H1 (cell line): Measurements from ENCODE around the gene PKD1. TPM values are rescaled to one million over a fixed set of nuclear protein-coding genes. Genes with fewer than 3 reads are reported as not detected.

Experiments used
- ASH2L ChIP-seq: fragments of 200-600, 300-600 bp; sonication (generic); IDR thresholded peaks from one replicate; pipeline ENCODE4 v1.7.1; 2017; ENCODE audit warnings: low read length
- BACH1 ChIP-seq: IDR thresholded peaks from 2 replicates; pipeline ENCODE4 v1.6.1; 2012; ENCODE audit warnings: low read length, improper control_type of control experiment
- BRCA1 ChIP-seq: IDR thresholded peaks from 2 replicates; pipeline ENCODE4 v1.6.1; 2012; ENCODE audit warnings: low read depth, low read length, improper control_type of control experiment
- CHD2 ChIP-seq: IDR thresholded peaks from 2 replicates; pipeline ENCODE4 v1.6.1; 2012; ENCODE audit warnings: low read length, improper control_type of control experiment
- CTBP2 ChIP-seq: IDR thresholded peaks from 2 replicates; pipeline ENCODE4 v1.7.0; 2011; ENCODE audit warnings: borderline replicate concordance, mild to moderate bottlenecking, moderate library complexity, mixed read lengths, low read length; ENCODE audit not compliant: insufficient read depth, insufficient read length
- EGR1 ChIP-seq: IDR thresholded peaks from 2 replicates; pipeline ENCODE4 v1.6.1; 2011; ENCODE audit warnings: low read depth, low read length, borderline replicate concordance
- JUND ChIP-seq: IDR thresholded peaks from 2 replicates; pipeline ENCODE4 v1.6.1; 2011; ENCODE audit warnings: mild to moderate bottlenecking, improper control_type of control experiment, low read length
- KDM5A ChIP-seq: fragments of 200-600 bp; IDR thresholded peaks from 2 replicates; pipeline ENCODE4 v1.7.1; 2012; ENCODE audit warnings: mild to moderate bottlenecking, low read length, inconsistent platforms, mixed read lengths
- POLR2A ChIP-seq, 2 experiments: IDR thresholded peaks; 1 replicate in 1 of 2; 2 replicates in 1 of 2; pipeline ENCODE4 v1.6.1; 2011; ENCODE audit warnings: low read depth in 2 of 2, low read length in 2 of 2, mild to moderate bottlenecking in 2 of 2; ENCODE audit errors: control extremely low read depth in 1 of 2
- RAD21 ChIP-seq, 2 experiments: IDR thresholded peaks in 1 of 2; conservative IDR thresholded peaks in 1 of 2; 2 replicates each; pipeline ENCODE4 v1.6.1; 2011; ENCODE audit warnings: low read depth in 2 of 2, low read length in 2 of 2, improper control_type of control experiment in 1 of 2, inconsistent platforms in 1 of 2, mild to moderate bottlenecking in 1 of 2, moderate library complexity in 1 of 2
- RBBP5 ChIP-seq: IDR thresholded peaks from 2 replicates; pipeline ENCODE4 v1.7.1; 2012; ENCODE audit warnings: low read depth, mild to moderate bottlenecking, inconsistent platforms, low read length, moderate library complexity, borderline replicate concordance
- RNF2 ChIP-seq: fragments of 200-900, 300-1000 bp; sonication (generic); IDR thresholded peaks from 2 replicates; pipeline ENCODE4 v1.7.1; 2016; ENCODE audit warnings: borderline replicate concordance, low read depth, mild to moderate bottlenecking, antibody characterized with exemption, low read length; ENCODE audit not compliant: poor library complexity, severe bottlenecking; ENCODE audit errors: missing control alignments
- RXRA ChIP-seq: IDR thresholded peaks from 2 replicates; pipeline ENCODE4 v1.6.1; 2011; ENCODE audit warnings: low read depth, mild to moderate bottlenecking, low read length, moderate library complexity; ENCODE audit not compliant: insufficient read depth
- SIN3A ChIP-seq, 2 experiments: IDR thresholded peaks in 1 of 2; conservative IDR thresholded peaks in 1 of 2; 2 replicates each; pipeline ENCODE4 v1.6.1; 2011 to 2012; ENCODE audit warnings: low read length in 2 of 2, improper control_type of control experiment in 1 of 2, low read depth in 1 of 2, mild to moderate bottlenecking in 1 of 2
- SIRT6 ChIP-seq: IDR thresholded peaks from one replicate; pipeline ENCODE4 v1.7.1; 2012; ENCODE audit warnings: low read length, inconsistent platforms
- SP4 ChIP-seq: IDR thresholded peaks from 2 replicates; pipeline ENCODE4 v1.6.1; 2012; ENCODE audit warnings: low read length, inconsistent platforms
- SUZ12 ChIP-seq: fragments of 200-600 bp; sonication (generic); IDR thresholded peaks from 2 replicates; pipeline ENCODE4 v1.6.1; 2012; ENCODE audit warnings: mild to moderate bottlenecking, inconsistent platforms, low read length, moderate library complexity, mixed read lengths
- TAF7 ChIP-seq: optimal IDR thresholded peaks from 2 replicates; pipeline ENCODE3; 2011; ENCODE audit warnings: low read depth, mild to moderate bottlenecking, inconsistent platforms, low read length, moderate library complexity, borderline replicate concordance
- TBP ChIP-seq: IDR thresholded peaks from 2 replicates; pipeline ENCODE4 v1.6.1; 2011; ENCODE audit warnings: low read depth, low read length, improper control_type of control experiment
- TCF12 ChIP-seq: IDR thresholded peaks from 2 replicates; pipeline ENCODE4 v1.6.1; 2011; ENCODE audit warnings: low read depth, mild to moderate bottlenecking, low read length
- YY1 ChIP-seq: IDR thresholded peaks from 2 replicates; pipeline ENCODE4 v1.6.1; 2011; ENCODE audit warnings: low read depth, mild to moderate bottlenecking, low read length
- polyA plus RNA-seq, 7 experiments: library from polyadenylated mRNA; depleted of rRNA in 3 of 7; stranded (reverse) in 5 of 7; unstranded in 2 of 7; fragments of >200 nt in 5 of 7; fragments of 200-250 nt in 2 of 7; gene quantifications; 1 replicate in 5 of 7; 2 replicates in 1 of 7; 4 replicates in 1 of 7; pipeline versions ENCODE4 v1.2.1 to v1.2.3, GENCODE V29; 2011 to 2013; ENCODE audit warnings: missing spikeins in 2 of 7, mixed read lengths in 2 of 7
- total RNA-seq: library from RNA; stranded (reverse); fragmentation: NEBNext Ultra II Directional; extraction: Animal tissue kit (Norgen Biotek cat#: 25700); gene quantifications from 2 replicates; pipeline ENCODE4 v1.2.1, GENCODE V29; 2021
- TF ChIP-seq, protein P1 (sequence below), 3 experiments: IDR thresholded peaks; 1 replicate in 2 of 3; 2 replicates in 1 of 3; pipeline versions ENCODE4 v1.5.1 to v1.6.1; 2011; ENCODE audit warnings: low read length in 3 of 3, mild to moderate bottlenecking in 3 of 3, inconsistent platforms in 2 of 3, low read depth in 1 of 3, moderate library complexity in 1 of 3; ENCODE audit not compliant: insufficient read depth in 1 of 3; ENCODE audit errors: control extremely low read depth in 1 of 3

Gene PKD1
- total and polyA plus RNA-seq, 2 of the 8 experiments (the other 6 are each of a cell fraction or from before 2014, with no cell fraction given): 40.6 to 52.7 TPM

DNA sequence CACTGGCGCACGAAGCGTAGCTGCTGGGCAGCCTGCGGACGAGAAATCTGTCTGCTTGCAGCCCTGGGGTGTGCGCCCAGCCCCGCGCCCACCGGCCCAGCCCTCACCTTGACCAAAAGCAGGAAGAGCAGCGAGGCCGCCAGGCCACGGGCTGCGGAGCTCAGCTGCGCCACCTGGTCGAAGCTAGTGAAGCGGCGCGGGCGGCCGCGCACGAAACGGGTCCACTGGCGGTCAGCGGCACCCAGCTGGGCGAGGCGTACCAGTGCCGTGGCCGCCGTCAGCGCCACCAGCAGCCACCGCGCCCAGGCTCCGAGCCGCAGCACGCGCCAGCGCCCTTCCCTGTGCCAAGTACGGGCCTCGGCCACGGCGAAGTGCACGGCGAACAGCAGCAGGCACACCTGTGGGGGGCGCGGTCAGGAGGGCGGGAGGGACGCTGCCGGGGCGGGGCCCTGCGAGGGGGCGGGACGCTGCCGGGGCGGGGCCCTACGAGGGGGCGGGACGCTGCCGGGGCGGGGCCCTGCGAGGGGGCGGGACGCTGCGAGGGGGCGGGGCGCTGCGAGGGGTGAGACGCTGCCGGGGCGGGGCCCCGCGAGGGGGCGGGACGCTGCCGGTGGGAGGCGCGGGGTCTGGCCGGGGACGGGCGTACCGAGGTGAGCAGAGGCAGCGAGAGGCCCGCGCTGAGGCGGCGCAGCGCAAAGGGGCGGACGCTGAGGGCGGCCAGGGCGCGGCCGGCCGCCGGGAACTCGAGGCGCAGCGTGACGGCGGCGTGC, 44.7 kb downstream of the PKD1 start (continued):
- TF ChIP-seq, protein P1, sequence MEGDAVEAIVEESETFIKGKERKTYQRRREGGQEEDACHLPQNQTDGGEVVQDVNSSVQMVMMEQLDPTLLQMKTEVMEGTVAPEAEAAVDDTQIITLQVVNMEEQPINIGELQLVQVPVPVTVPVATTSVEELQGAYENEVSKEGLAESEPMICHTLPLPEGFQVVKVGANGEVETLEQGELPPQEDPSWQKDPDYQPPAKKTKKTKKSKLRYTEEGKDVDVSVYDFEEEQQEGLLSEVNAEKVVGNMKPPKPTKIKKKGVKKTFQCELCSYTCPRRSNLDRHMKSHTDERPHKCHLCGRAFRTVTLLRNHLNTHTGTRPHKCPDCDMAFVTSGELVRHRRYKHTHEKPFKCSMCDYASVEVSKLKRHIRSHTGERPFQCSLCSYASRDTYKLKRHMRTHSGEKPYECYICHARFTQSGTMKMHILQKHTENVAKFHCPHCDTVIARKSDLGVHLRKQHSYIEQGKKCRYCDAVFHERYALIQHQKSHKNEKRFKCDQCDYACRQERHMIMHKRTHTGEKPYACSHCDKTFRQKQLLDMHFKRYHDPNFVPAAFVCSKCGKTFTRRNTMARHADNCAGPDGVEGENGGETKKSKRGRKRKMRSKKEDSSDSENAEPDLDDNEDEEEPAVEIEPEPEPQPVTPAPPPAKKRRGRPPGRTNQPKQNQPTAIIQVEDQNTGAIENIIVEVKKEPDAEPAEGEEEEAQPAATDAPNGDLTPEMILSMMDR (IDR thresholded peaks at IDR 0.05; ENCODE audit: control extremely low read depth in 1 of 3, insufficient read depth in 1 of 3, low read depth in 1 of 3, low read length in 3 of 3): peak in 2 of 3 experiments; percentile 68 to 69; a peak in 3 of 4 replicates
- TF ChIP-seq CHD2: no peak
- no peak for TF ChIP-seq RXRA
- TF ChIP-seq EGR1: no peak
- no peak for TF ChIP-seq SP4
- TF ChIP-seq RBBP5: peak; percentile 73; the same call in 1 of the 2 replicates
- TF ChIP-seq CTBP2: no peak
- peak; percentile 55 for TF ChIP-seq BACH1
- TF ChIP-seq ASH2L: peak; percentile 6
- no peak for TF ChIP-seq POLR2A (IDR thresholded peaks at IDR 0.05; ENCODE audit: control extremely low read depth in 1 of 2, low read depth in 2 of 2, low read length in 2 of 2)
- no peak for TF ChIP-seq YY1
- 0 out of 2 replicates have a peak, but pooled peaks have one; percentile 19 for TF ChIP-seq TCF12
- TF ChIP-seq TAF7: peak; percentile 7
- TF ChIP-seq SIRT6: no peak
- TF ChIP-seq TBP: peak; percentile 11; the same call in 1 of the 2 replicates
- TF ChIP-seq SIN3A (conservative IDR thresholded peaks at IDR 0.05 in 1 of 2, IDR thresholded peaks at IDR 0.05 in 1 of 2; ENCODE audit: low read depth in 1 of 2, low read length in 2 of 2): peak; percentile 23 to 82; a peak in 2 of 4 replicates
- no peak for TF ChIP-seq BRCA1
- no peak for TF ChIP-seq JUND
- TF ChIP-seq KDM5A: no peak
- peak; percentile 46 to 60 for TF ChIP-seq RAD21 (IDR thresholded peaks at IDR 0.05 in 1 of 2, conservative IDR thresholded peaks at IDR 0.05 in 1 of 2; ENCODE audit: low read depth in 2 of 2, low read length in 2 of 2)
- TF ChIP-seq SUZ12: no peak
- TF ChIP-seq RNF2: no peak
